HepG2 (cell line): ENCODE measurements around the gene SRC. TPM values are rescaled to one million over a fixed set of nuclear protein-coding genes. Genes with fewer than 3 reads are reported as not detected.

Experiments
- CBX2 ChIP-seq, 2 experiments: fragments of 200-600 bp in 1 of 2; sonication (generic); formaldehyde crosslinking in 1 of 2; IDR thresholded peaks; 2 replicates each; pipeline versions ENCODE4 v1.7.0 to v1.8.1; 2018 to 2022; ENCODE audit warnings: low read depth in 2 of 2, low read length in 1 of 2, mild to moderate bottlenecking in 1 of 2, missing genetic modification reagents in 1 of 2
- KLF15 ChIP-seq: sonication (generic); formaldehyde crosslinking; IDR thresholded peaks from 2 replicates; pipeline ENCODE4 v1.8.1; 2023; ENCODE audit warnings: borderline replicate concordance, mild to moderate bottlenecking, inconsistent platforms, missing genetic modification reagents, mixed read lengths
- SALL2 ChIP-seq: sonication (generic); formaldehyde crosslinking; IDR thresholded peaks from 2 replicates; pipeline ENCODE4 v1.8.1; 2023; ENCODE audit warnings: mild to moderate bottlenecking, missing genetic modification reagents, inconsistent platforms
- THAP9 ChIP-seq: sonication (generic); formaldehyde crosslinking; IDR thresholded peaks from 2 replicates; pipeline ENCODE4; 2020; ENCODE audit warnings: missing genetic modification reagents, mild to moderate bottlenecking, borderline replicate concordance
- ZBTB7A ChIP-seq: sonication (generic); formaldehyde crosslinking; IDR thresholded peaks from 2 replicates; pipeline ENCODE4 v1.8.0; 2022; ENCODE audit warnings: mild to moderate bottlenecking, missing genetic modification reagents
- ZNF367 ChIP-seq: sonication (generic); formaldehyde crosslinking; IDR thresholded peaks from 2 replicates; pipeline ENCODE4 v1.4.0; 2020; ENCODE audit warnings: missing genetic modification reagents, borderline replicate concordance
- ZNF891 ChIP-seq: sonication (generic); formaldehyde crosslinking; IDR thresholded peaks from 2 replicates; pipeline ENCODE4 v1.5.0; 2020; ENCODE audit warnings: mild to moderate bottlenecking, missing genetic modification reagents
- polyA plus RNA-seq, 8 experiments: library from polyadenylated mRNA; depleted of rRNA in 3 of 8; stranded (reverse) in 7 of 8; unstranded in 1 of 8; fragments of >200 nt; fragmentation: Illumina TruSeq in 4 of 8; extraction: Trizol in 4 of 8; gene quantifications; 2 replicates each; pipeline versions ENCODE4 v1.2.1 to v1.2.3, GENCODE V29; 2011 to 2016; ENCODE audit warnings: low read depth in 4 of 8, missing spikeins in 1 of 8, mixed read lengths in 1 of 8; ENCODE audit not compliant: insufficient read depth in 1 of 8
- total RNA-seq, 5 experiments: library from RNA; depleted of rRNA; stranded (reverse); fragments of >200 nt; fragmentation: Illumina TruSeq; extraction: Trizol; gene quantifications; 2 replicates each; pipeline ENCODE4 v1.2.3, GENCODE V29; 2016; ENCODE audit warnings: low read depth in 1 of 5
- TF ChIP-seq, protein P1 (sequence below): sonication (generic); formaldehyde crosslinking; IDR thresholded peaks from 2 replicates; pipeline ENCODE4 v1.5.0; 2020; ENCODE audit warnings: mild to moderate bottlenecking, missing genetic modification reagents, borderline replicate concordance
- TF ChIP-seq, protein P2 (sequence below), 2 experiments: fragments of 450-650 bp in 1 of 2; sonication (generic) in 1 of 2; formaldehyde crosslinking; IDR thresholded peaks; 2 replicates each; pipeline versions ENCODE4 v1.5.0 to v1.8.0; 2020 to 2022; ENCODE audit warnings: mild to moderate bottlenecking in 1 of 2, missing genetic modification reagents in 1 of 2
- TF ChIP-seq, protein P3 (sequence below): sonication (generic); formaldehyde crosslinking; IDR thresholded peaks from 2 replicates; pipeline ENCODE4 v1.5.1; 2020; ENCODE audit warnings: mild to moderate bottlenecking, moderate library complexity, missing genetic modification reagents
- TF ChIP-seq, protein P4 (sequence below): sonication (generic); formaldehyde crosslinking; conservative IDR thresholded peaks from 2 replicates; pipeline ENCODE4 v1.8.0; 2022; ENCODE audit warnings: low read depth, missing genetic modification reagents
- TF ChIP-seq, protein P5 (sequence below): sonication (generic); formaldehyde crosslinking; IDR thresholded peaks from 2 replicates; pipeline ENCODE4 v1.9.0; 2021; ENCODE audit warnings: missing genetic modification reagents, borderline replicate concordance

SRC gene
- total and polyA plus RNA-seq, 2 of the 13 experiments (the other 11 are each of a cell fraction or from before 2014, with no cell fraction given) = 54.7 to 192 TPM

GRCh38 chr20:37406010-37406998, 60.4 kb downstream of the SRC start (continued):
- TF ChIP-seq, protein P1, sequence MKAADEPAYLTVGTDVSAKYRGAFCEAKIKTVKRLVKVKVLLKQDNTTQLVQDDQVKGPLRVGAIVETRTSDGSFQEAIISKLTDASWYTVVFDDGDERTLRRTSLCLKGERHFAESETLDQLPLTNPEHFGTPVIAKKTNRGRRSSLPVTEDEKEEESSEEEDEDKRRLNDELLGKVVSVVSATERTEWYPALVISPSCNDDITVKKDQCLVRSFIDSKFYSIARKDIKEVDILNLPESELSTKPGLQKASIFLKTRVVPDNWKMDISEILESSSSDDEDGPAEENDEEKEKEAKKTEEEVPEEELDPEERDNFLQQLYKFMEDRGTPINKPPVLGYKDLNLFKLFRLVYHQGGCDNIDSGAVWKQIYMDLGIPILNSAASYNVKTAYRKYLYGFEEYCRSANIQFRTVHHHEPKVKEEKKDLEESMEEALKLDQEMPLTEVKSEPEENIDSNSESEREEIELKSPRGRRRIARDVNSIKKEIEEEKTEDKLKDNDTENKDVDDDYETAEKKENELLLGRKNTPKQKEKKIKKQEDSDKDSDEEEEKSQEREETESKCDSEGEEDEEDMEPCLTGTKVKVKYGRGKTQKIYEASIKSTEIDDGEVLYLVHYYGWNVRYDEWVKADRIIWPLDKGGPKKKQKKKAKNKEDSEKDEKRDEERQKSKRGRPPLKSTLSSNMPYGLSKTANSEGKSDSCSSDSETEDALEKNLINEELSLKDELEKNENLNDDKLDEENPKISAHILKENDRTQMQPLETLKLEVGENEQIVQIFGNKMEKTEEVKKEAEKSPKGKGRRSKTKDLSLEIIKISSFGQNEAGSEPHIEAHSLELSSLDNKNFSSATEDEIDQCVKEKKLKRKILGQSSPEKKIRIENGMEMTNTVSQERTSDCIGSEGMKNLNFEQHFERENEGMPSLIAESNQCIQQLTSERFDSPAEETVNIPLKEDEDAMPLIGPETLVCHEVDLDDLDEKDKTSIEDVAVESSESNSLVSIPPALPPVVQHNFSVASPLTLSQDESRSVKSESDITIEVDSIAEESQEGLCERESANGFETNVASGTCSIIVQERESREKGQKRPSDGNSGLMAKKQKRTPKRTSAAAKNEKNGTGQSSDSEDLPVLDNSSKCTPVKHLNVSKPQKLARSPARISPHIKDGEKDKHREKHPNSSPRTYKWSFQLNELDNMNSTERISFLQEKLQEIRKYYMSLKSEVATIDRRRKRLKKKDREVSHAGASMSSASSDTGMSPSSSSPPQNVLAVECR (CRISPR knock-in tag) = peak; percentile 75; the same call in 1 of the 2 replicates
- TF ChIP-seq ZBTB7A (CRISPR knock-in tag) (peak; percentile 97), ZNF891 (CRISPR knock-in tag) (peak; percentile 97), ZNF367 (CRISPR knock-in tag) (peak; percentile 96; the same call in 1 of the 2 replicates), KLF15 (CRISPR knock-in tag) (no peak; the same call in 1 of the 2 replicates), SALL2 (CRISPR knock-in tag) (peak; percentile 95), CBX2 (IDR thresholded peaks at IDR 0.05; ENCODE audit: low read depth, low read length) (no peak), CBX2 (CRISPR knock-in tag; IDR thresholded peaks at IDR 0.05; ENCODE audit: low read depth) (peak; percentile 97; the same call in 1 of the 2 replicates), THAP9 (CRISPR knock-in tag) (peak; percentile 51; the same call in 1 of the 2 replicates)
- TF ChIP-seq, protein P2, sequence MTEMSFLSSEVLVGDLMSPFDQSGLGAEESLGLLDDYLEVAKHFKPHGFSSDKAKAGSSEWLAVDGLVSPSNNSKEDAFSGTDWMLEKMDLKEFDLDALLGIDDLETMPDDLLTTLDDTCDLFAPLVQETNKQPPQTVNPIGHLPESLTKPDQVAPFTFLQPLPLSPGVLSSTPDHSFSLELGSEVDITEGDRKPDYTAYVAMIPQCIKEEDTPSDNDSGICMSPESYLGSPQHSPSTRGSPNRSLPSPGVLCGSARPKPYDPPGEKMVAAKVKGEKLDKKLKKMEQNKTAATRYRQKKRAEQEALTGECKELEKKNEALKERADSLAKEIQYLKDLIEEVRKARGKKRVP (CRISPR knock-in tag; IDR thresholded peaks at IDR 0.05) = no peak
- TF ChIP-seq, protein P3, sequence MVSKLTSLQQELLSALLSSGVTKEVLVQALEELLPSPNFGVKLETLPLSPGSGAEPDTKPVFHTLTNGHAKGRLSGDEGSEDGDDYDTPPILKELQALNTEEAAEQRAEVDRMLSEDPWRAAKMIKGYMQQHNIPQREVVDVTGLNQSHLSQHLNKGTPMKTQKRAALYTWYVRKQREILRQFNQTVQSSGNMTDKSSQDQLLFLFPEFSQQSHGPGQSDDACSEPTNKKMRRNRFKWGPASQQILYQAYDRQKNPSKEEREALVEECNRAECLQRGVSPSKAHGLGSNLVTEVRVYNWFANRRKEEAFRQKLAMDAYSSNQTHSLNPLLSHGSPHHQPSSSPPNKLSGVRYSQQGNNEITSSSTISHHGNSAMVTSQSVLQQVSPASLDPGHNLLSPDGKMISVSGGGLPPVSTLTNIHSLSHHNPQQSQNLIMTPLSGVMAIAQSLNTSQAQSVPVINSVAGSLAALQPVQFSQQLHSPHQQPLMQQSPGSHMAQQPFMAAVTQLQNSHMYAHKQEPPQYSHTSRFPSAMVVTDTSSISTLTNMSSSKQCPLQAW (CRISPR knock-in tag) = no peak
- TF ChIP-seq, protein P4, sequence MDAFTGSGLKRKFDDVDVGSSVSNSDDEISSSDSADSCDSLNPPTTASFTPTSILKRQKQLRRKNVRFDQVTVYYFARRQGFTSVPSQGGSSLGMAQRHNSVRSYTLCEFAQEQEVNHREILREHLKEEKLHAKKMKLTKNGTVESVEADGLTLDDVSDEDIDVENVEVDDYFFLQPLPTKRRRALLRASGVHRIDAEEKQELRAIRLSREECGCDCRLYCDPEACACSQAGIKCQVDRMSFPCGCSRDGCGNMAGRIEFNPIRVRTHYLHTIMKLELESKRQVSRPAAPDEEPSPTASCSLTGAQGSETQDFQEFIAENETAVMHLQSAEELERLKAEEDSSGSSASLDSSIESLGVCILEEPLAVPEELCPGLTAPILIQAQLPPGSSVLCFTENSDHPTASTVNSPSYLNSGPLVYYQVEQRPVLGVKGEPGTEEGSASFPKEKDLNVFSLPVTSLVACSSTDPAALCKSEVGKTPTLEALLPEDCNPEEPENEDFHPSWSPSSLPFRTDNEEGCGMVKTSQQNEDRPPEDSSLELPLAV (CRISPR knock-in tag) = no peak
- TF ChIP-seq, protein P5, sequence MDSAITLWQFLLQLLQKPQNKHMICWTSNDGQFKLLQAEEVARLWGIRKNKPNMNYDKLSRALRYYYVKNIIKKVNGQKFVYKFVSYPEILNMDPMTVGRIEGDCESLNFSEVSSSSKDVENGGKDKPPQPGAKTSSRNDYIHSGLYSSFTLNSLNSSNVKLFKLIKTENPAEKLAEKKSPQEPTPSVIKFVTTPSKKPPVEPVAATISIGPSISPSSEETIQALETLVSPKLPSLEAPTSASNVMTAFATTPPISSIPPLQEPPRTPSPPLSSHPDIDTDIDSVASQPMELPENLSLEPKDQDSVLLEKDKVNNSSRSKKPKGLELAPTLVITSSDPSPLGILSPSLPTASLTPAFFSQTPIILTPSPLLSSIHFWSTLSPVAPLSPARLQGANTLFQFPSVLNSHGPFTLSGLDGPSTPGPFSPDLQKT (CRISPR knock-in tag) = peak; percentile 85; the same call in 1 of the 2 replicates
